Lung (tissue), 12 donors: ENCODE results near the gene CMKLR1. TPM values are rescaled to one million over a fixed set of nuclear protein-coding genes. Genes with fewer than 3 reads are reported as not detected.
A peak's percentile ranks its signal among the peaks of the same experiment; 100 is the strongest.

Source experiments
- ATAC-seq: fragments of 200-7000 bp; cut with Tn5 transposase; one replicate; pipeline ENCODE4 v1.9.1; 2020; ENCODE audit warnings: moderate number of reproducible peaks; ENCODE audit not compliant: insufficient read depth, low FRiP score
- DNase-seq, 3 donors: peaks; one replicate each; pipeline ENCODE4 v3.0.0-alpha.2; 2013 to 2017
- H3K27ac ChIP-seq, 2 donors: one replicate each; pipeline ENCODE4 v1.5.1; 2013; ENCODE audit warnings: mild to moderate bottlenecking in 2 of 2, moderate library complexity in 2 of 2, control low read depth in 1 of 2, inconsistent platforms in 1 of 2, low read depth in 1 of 2, low read length in 1 of 2
- H3K27me3 ChIP-seq, 3 donors: one replicate each; pipeline ENCODE4 v1.5.1; 2013; ENCODE audit warnings: low read length in 2 of 3; ENCODE audit not compliant: control insufficient read depth in 3 of 3, insufficient read depth in 3 of 3
- H3K36me3 ChIP-seq, 4 donors: one replicate each; pipeline ENCODE4 v1.5.1; 2013; ENCODE audit warnings: low read length in 4 of 4, mild to moderate bottlenecking in 1 of 4, moderate library complexity in 1 of 4; ENCODE audit not compliant: control insufficient read depth in 4 of 4, insufficient read depth in 4 of 4
- H3K4me1 ChIP-seq, 5 donors: one replicate each; pipeline ENCODE4 v1.5.1; 2013; ENCODE audit warnings: low read length in 5 of 5, mild to moderate bottlenecking in 2 of 5, moderate library complexity in 1 of 5; ENCODE audit not compliant: control insufficient read depth in 5 of 5, insufficient read depth in 5 of 5
- H3K4me3 ChIP-seq: one replicate; pipeline ENCODE4 v1.5.1; 2013; ENCODE audit warnings: mild to moderate bottlenecking, control low read depth, moderate library complexity
- H3K9ac ChIP-seq, 2 donors: one replicate each; pipeline ENCODE4 v1.5.1; 2013; ENCODE audit warnings: low read length in 2 of 2, control low read depth in 1 of 2; ENCODE audit not compliant: insufficient read depth in 1 of 2
- H3K9me3 ChIP-seq, 4 donors: one replicate each; pipeline ENCODE4 v1.5.1; 2013; ENCODE audit warnings: low read length in 3 of 4, mild to moderate bottlenecking in 1 of 4, moderate library complexity in 1 of 4; ENCODE audit not compliant: control insufficient read depth in 4 of 4, insufficient read depth in 3 of 4
- WGBS, 2 donors: extraction: QIAGEN DNeasy Blood & Tissue Kit; methylation state at CpG; one replicate each; pipeline ENCODE4 v1.1.7; 2013; 5-methylcytosine and 5-hydroxymethylcytosine counted together
- polyA plus RNA-seq, 2 donors: library from polyadenylated mRNA; stranded (reverse); fragments of 200-250 nt; gene quantifications; one replicate each; pipeline ENCODE4 v1.2.1, GENCODE V29; 2013
- total RNA-seq, 2 donors: library from RNA; depleted of rRNA in 1 of 2; stranded (reverse); fragments of >200 nt in 1 of 2; gene quantifications; one replicate each; pipeline ENCODE4 v1.2.1, GENCODE V29; 2014 to 2021
- TF ChIP-seq, protein P1 (sequence below): IDR thresholded peaks from 2 replicates; pipeline ENCODE4 v1.5.1; 2012; ENCODE audit warnings: mild to moderate bottlenecking; ENCODE audit errors: control extremely low read depth, extremely low read depth
- donor health status: control.
- donor health status: control.
- donor health status: Bipolar disorder and iron deficiency.
- donor health status: healthy.
- donor health status: DM: yes; HTN: yes; CAD: no.

CMKLR1 gene
- total and polyA plus RNA-seq, 4 donors: 4.4 to 20.5 (median 17.5) TPM

DNA sequence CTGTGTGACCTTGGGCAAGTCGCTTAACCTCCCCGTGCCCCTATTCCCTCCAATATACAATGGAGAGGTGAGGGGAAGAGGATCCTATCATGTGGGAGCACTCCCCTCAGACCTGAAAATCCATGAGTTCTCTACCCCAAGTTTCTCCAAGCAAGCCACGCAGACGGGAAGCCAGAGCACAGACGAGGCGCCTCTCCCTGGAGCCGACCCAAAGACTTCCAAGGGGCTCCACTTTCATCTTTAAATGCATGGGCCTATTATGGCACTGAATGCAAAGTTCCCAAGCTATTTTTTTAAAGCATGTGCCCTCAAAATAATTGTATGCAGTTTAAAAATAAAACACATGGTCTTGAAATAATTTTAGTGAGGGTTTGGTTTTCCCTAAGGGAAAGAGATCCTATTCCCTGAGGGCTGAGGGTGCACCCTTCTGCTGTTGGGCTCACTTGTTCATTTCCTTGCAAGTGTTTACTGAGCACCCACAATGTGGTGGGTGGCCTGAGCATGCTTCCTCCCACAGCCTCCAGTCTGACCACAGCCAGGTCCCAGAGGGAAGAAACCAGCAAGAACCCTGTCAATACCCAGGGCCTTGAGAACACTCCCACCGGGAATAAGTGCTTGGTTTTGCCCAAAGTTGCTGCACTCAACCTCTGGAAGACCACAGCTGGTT lies 14.6 kb downstream of the CMKLR1 start:
- WGBS, 2 donors: 71 to 87% methylated on average over 8 of the region's 8 CpGs

DNA sequence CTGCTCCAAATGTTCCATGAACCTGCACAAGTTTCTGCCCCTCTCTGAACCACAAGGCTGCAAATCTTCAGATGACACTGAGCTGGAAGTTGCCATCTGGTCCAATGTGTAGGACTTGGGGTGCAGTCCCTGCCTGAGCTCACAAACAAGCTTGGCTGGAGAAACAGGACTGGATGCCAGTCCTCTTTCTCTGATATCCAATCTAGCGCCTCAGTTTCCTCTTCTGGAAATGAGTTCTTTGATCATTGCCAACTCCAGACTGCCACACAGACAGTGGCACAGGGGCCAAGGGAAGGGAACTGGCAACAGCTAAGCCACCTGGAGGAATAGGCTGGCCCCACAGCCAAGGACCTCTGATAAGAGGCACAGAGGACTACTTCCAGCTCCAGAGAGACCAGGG lies 15.5 kb downstream of the CMKLR1 start:
- WGBS, 2 donors: 87 to 94% methylated on average over 1 of the region's 1 CpG
- Histone ChIP-seq H3K27me3 (peaks cover 0 to 7% (median 0%) of the 10 kb centered on the region in 3 donors), H3K36me3 (peaks cover 0 to 3% (median 1%) of the 10 kb centered on the region in 4 donors), H3K4me3 (no peak overlapping the region), H3K9me3 (no peaks in the 10 kb centered on the region), H3K4me1 (peaks cover 0 to 25% (median 11%) of the 10 kb centered on the region in 5 donors), H3K27ac (peak overlapping the region in 1 of 2 donors; percentile 32), H3K9ac (no peak overlapping the region)
- TF ChIP-seq, protein P1, sequence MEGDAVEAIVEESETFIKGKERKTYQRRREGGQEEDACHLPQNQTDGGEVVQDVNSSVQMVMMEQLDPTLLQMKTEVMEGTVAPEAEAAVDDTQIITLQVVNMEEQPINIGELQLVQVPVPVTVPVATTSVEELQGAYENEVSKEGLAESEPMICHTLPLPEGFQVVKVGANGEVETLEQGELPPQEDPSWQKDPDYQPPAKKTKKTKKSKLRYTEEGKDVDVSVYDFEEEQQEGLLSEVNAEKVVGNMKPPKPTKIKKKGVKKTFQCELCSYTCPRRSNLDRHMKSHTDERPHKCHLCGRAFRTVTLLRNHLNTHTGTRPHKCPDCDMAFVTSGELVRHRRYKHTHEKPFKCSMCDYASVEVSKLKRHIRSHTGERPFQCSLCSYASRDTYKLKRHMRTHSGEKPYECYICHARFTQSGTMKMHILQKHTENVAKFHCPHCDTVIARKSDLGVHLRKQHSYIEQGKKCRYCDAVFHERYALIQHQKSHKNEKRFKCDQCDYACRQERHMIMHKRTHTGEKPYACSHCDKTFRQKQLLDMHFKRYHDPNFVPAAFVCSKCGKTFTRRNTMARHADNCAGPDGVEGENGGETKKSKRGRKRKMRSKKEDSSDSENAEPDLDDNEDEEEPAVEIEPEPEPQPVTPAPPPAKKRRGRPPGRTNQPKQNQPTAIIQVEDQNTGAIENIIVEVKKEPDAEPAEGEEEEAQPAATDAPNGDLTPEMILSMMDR: no peak
- ATAC-seq: no peak
- no peak for DNase-seq

More for the DNA sequence above, 14.6 kb downstream of the CMKLR1 start:
- H3K4me3 ChIP-seq: no peak overlapping the region
- ATAC-seq: no peak
- H3K4me1 ChIP-seq: peaks cover 0 to 27% (median 11%) of the 10 kb centered on the region in 5 donors
- peaks cover 0 to 7% (median 0%) of the 10 kb centered on the region in 3 donors for H3K27me3 ChIP-seq
- H3K9me3 ChIP-seq: no peaks in the 10 kb centered on the region
- DNase-seq: peak in 2 of 3 donors; percentile 52 to 63
- TF ChIP-seq, protein P1: no peak
- peaks cover 0 to 3% (median 1%) of the 10 kb centered on the region in 4 donors for H3K36me3 ChIP-seq
- H3K9ac ChIP-seq: no peak overlapping the region
- no peak overlapping the region for H3K27ac ChIP-seq

DNA sequence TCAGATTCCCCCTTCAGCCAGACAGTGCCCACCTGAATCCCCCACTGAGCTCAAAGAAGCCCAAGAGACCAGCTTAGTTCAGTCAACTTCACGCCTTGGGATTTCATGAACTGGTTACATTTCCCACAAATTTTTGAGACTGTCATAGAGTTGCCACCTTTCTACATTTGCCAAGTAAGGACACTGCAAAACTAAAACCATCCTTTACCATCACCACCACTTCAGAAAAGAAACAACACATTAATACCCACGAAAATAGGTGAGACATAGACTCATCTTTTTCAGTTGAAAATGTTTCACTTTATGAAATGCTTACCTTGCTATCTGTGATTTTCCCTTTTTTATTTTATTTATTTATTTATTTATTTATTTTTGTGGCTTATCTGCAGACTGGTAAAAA lies 16.1 kb downstream of the CMKLR1 start:
- TF ChIP-seq, protein P1: no peak
- 83 to 84% methylated on average over 2 of the region's 2 CpGs for WGBS, 2 donors
- peaks cover 0 to 3% (median 1%) of the 10 kb centered on the region in 4 donors for H3K36me3 ChIP-seq
- peaks cover 0 to 7% (median 0%) of the 10 kb centered on the region in 3 donors for H3K27me3 ChIP-seq
- no peaks in the 10 kb centered on the region for H3K9me3 ChIP-seq
- no peak overlapping the region for H3K4me3 ChIP-seq
- no peak overlapping the region for H3K9ac ChIP-seq
- H3K4me1 ChIP-seq: peaks cover 0 to 19% (median 7%) of the 10 kb centered on the region in 5 donors
- ATAC-seq (no peak), DNase-seq (no peak)
- no peak overlapping the region for H3K27ac ChIP-seq
